Cerebellar nuclear complex (tissue), 1 donor: ENCODE results near the gene SRRM4.
"Not testable (repeated sequence)": the region's sequence is repeated elsewhere in the genome, so short reads cannot be mapped to it uniquely, and the experiment has no call there.

Experiments
- DNase-seq, 2 experiments: peaks; one replicate each; lab custom pipeline; 2025; lab: John Stamatoyannopoulos, UW

The SRRM4 gene

GRCh38 chr12:118981285-118982211, at the start of gene SRRM4:
Gene SRRM4, plus strand, starts transcription at chr12:118981541. Its CDS starts 342 bp downstream, at chr12:118981883.
- peak; percentile 72 to 81 for DNase-seq

DNA sequence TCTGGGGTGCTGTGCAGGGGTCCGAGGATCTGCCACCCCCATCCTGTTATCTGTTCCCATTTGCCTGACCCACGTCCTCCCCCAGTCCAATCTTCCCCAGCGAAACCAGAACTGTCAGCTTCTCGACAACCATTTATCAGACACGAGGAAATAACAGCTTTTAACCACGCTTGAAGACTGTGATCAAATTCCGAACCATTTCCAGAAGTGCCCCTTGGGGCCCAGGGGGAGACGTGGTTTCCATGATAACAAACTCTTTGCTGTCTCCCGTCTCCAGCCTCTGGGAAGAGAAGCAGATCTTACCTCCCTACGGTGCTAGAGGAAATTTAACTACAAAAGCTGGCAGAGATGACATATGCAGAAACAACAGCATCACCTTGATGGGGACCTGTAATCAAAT, 35.1 kb upstream of the SRRM4 start:
- DNase-seq = no peak

GRCh38 chr12:118958520-118958919, 22.8 kb upstream of the SRRM4 start:
- no peak for DNase-seq

- DNase-seq = no peak
Measured at GRCh38 chr12:118959348-118959747, 22.0 kb upstream of the SRRM4 start.

GRCh38 chr12:118959985-118960560, 21.3 kb upstream of the SRRM4 start:
- no peak for DNase-seq

DNA sequence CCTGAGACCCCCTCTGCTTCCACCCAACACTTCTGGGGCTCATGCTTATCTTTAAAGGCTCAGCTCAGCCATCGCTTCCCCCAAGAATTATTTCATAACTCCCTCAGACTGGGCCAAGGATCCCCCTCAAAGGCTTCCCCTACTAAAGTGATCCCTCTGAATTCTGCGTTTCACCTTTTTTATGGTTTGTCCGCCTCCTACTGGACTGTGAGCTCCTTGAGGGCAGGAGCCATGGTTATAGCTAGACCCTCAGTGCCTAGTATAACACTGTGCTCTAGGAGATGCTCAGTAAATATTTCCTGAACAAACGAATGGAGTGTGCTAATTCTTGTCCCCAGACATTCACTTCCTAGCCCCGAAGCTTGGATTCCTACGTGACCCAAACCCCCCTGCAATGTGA, 20.5 kb upstream of the SRRM4 start:
- no peak for DNase-seq

GRCh38 chr12:118964988-118965387, 16.4 kb upstream of the SRRM4 start:
- no peak for DNase-seq

DNA sequence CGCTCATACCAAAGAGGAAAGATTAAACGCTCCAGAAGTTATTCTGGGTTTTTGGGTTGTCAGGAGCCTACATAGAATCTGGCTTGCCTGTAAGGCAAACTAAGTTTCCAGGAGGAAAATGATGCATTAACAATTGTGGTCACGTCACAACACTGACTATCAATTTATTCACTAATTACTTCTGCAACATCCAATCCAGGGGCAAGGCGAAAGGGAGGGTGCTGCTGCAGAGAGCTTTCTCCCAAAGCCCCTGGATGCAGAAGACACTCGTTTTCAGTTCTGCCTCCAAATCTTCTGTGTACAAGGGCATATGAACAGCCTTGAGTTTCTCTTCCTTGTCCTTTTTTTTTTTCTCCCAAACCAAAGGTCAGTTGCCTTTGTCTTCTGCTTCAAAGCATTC, 10.5 kb upstream of the SRRM4 start:
- no peak for DNase-seq

DNA sequence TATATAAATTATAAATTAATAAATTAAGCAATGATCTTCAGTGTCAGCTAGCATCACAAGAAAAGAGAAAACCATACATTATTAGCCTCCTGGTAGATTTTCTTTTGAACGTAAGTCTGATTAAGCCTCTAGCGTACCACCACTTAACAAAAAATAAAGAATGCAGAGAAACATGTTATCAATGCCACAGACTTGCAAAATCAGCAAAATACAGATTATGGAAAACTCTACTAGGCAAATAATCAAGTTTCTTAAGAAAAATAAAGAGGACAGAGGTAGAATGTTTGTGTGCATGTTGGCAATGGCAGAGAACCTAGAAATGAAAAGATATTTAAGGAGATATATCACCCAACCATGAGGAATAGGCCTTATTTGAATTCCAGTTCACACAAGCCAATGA, 8.4 kb upstream of the SRRM4 start:
- no peak for DNase-seq

DNA sequence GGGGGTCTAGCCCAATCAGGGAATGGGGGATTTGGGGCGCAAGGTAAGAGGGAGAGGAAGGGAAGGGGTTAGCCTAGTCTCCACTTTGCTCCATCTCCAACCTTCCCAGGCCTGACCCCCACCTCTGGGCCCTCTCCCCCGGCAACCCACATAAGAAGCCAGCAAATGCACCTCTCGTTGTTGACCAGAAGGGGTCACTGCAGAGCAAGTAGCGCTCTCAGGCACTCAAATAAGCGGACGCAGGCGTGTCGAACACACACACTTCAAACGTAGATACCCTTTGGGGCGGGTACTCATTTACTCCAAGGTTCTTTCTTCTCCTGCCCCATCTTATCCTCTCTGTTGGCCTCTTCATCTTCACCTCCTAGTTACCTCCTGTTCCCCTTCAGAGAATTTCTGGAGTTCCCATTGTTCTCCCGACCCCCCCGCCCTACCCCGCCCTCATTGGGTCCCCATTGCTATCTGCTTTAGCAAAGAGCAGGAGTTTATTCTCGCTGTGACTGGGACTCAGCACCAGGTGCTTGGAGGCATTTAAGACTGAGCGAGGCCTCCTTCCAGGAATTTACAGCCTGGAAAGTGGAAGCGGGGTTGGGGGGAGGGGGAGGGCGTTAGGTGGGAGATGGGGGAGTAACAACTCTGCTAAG, 1.5 kb upstream of the SRRM4 start:
- peak; percentile 5 to 89 for DNase-seq

GRCh38 chr12:118980407-118981014, 830 bp upstream of the SRRM4 start:
- DNase-seq = no peak

GRCh38 chr12:118982302-118982701, 961 bp downstream of the SRRM4 start:
- no peak for DNase-seq

- peak; percentile 19 to 29 for DNase-seq
Measured at GRCh38 chr12:118982984-118983761, 1.8 kb downstream of the SRRM4 start.

GRCh38 chr12:118984161-118984943, 3.0 kb downstream of the SRRM4 start:
- DNase-seq = no peak

GRCh38 chr12:118986050-118986449, 4.7 kb downstream of the SRRM4 start:
- no peak for DNase-seq

GRCh38 chr12:118999107-118999506, 17.8 kb downstream of the SRRM4 start:
- DNase-seq = peak; percentile 75 to 80

GRCh38 chr12:119005085-119005484, 23.7 kb downstream of the SRRM4 start:
- no peak for DNase-seq

GRCh38 chr12:119005913-119006312, 24.6 kb downstream of the SRRM4 start:
- DNase-seq = peak; percentile 51 to 81

DNA sequence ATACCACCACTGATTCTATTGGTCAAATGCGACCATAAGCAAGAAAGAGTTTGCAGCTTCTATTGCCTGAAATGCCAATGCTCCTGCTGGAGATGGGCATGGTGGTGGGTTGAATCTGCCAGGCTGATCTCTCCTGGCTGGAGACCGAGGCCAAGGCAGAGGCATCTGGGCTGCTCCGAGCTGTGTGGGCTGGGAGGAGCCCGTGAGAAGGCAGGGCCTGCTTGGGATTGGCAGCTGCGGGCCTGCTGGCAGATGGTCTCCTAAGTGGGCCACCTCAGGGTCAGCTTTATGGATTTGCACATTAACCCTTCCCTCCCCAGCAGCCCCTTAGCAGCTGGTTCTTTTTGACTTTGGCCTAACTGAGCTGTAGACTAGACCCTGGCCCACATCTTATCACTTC, 25.4 kb downstream of the SRRM4 start:
- DNase-seq = peak; percentile 66 to 84

GRCh38 chr12:119008273-119008672, 26.9 kb downstream of the SRRM4 start:
- not testable (repeated sequence) for DNase-seq
